Measurements from ENCODE around the gene GDI2. TPM values are rescaled to one million over a fixed set of nuclear protein-coding genes. Genes with fewer than 3 reads are reported as not detected.

The GDI2 gene
- total and polyA plus RNA-seq, 2 of the 13 experiments (the other 11 are each of a cell fraction or from before 2014, with no cell fraction given): 153 to 477 TPM

GRCh38 chr10:5812283-5813090 lies 747 bp downstream of the GDI2 start (continued):
- TF ChIP-seq NR2C2 (CRISPR knock-in tag; IDR thresholded peaks at IDR 0.05; ENCODE audit: borderline replicate concordance): no peak
- no peak for TF ChIP-seq PAWR (CRISPR knock-in tag; IDR thresholded peaks at IDR 0.05; ENCODE audit: borderline replicate concordance)
- 0 out of 2 replicates have a peak, but pooled peaks have one; percentile 33 for TF ChIP-seq GFI1 (CRISPR knock-in tag; IDR thresholded peaks at IDR 0.05; ENCODE audit: borderline replicate concordance)
- TF ChIP-seq ZNF674 (CRISPR knock-in tag; IDR thresholded peaks at IDR 0.05; ENCODE audit: low read depth): peak; percentile 10; the same call in 1 of the 2 replicates
- no peak for TF ChIP-seq ZNF205 (CRISPR knock-in tag; IDR thresholded peaks at IDR 0.05)
- TF ChIP-seq, protein P1, sequence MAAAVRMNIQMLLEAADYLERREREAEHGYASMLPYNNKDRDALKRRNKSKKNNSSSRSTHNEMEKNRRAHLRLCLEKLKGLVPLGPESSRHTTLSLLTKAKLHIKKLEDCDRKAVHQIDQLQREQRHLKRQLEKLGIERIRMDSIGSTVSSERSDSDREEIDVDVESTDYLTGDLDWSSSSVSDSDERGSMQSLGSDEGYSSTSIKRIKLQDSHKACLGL (CRISPR knock-in tag; IDR thresholded peaks at IDR 0.05): 0 out of 2 replicates have a peak, but pooled peaks have one; percentile 40
- peak; percentile 37 for TF ChIP-seq XRCC5 (optimal IDR thresholded peaks at IDR 0.05; ENCODE audit: low read length)
- no peak for TF ChIP-seq NCOR1 (IDR thresholded peaks at IDR 0.05; ENCODE audit: borderline replicate concordance, low read length)
- TF ChIP-seq TOE1 (CRISPR knock-in tag; IDR thresholded peaks at IDR 0.05): no peak
- TF ChIP-seq RBM22 (optimal IDR thresholded peaks at IDR 0.05; ENCODE audit: low read length): no peak
- TF ChIP-seq ZNF275 (CRISPR knock-in tag; IDR thresholded peaks at IDR 0.05; ENCODE audit: borderline replicate concordance): 0 out of 2 replicates have a peak, but pooled peaks have one; percentile 2
- TF ChIP-seq, protein P2, sequence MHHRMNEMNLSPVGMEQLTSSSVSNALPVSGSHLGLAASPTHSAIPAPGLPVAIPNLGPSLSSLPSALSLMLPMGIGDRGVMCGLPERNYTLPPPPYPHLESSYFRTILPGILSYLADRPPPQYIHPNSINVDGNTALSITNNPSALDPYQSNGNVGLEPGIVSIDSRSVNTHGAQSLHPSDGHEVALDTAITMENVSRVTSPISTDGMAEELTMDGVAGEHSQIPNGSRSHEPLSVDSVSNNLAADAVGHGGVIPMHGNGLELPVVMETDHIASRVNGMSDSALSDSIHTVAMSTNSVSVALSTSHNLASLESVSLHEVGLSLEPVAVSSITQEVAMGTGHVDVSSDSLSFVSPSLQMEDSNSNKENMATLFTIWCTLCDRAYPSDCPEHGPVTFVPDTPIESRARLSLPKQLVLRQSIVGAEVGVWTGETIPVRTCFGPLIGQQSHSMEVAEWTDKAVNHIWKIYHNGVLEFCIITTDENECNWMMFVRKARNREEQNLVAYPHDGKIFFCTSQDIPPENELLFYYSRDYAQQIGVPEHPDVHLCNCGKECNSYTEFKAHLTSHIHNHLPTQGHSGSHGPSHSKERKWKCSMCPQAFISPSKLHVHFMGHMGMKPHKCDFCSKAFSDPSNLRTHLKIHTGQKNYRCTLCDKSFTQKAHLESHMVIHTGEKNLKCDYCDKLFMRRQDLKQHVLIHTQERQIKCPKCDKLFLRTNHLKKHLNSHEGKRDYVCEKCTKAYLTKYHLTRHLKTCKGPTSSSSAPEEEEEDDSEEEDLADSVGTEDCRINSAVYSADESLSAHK (CRISPR knock-in tag; IDR thresholded peaks at IDR 0.05; ENCODE audit: borderline replicate concordance): no peak
- TF ChIP-seq ZNF350 (CRISPR knock-in tag; IDR thresholded peaks at IDR 0.05; ENCODE audit: borderline replicate concordance, low read depth): no peak
- TF ChIP-seq PBX3 (CRISPR knock-in tag; IDR thresholded peaks at IDR 0.05; ENCODE audit: borderline replicate concordance): no peak
- peak; percentile 56 for TF ChIP-seq PHF8 (CRISPR knock-in tag; IDR thresholded peaks at IDR 0.05)
- 0 out of 2 replicates have a peak, but pooled peaks have one; percentile 21 for TF ChIP-seq ZNF263 (CRISPR knock-in tag; IDR thresholded peaks at IDR 0.05)
- TF ChIP-seq ZFX (CRISPR knock-in tag; IDR thresholded peaks at IDR 0.05; ENCODE audit: low read depth): peak; percentile 66; the same call in 1 of the 2 replicates
- peak; percentile 48; the same call in 1 of the 2 replicates for TF ChIP-seq ZNF441 (CRISPR knock-in tag; IDR thresholded peaks at IDR 0.05; ENCODE audit: borderline replicate concordance)
- no peak for TF ChIP-seq ZNF10 (CRISPR knock-in tag; IDR thresholded peaks at IDR 0.05; ENCODE audit: borderline replicate concordance, low read depth)
- TF ChIP-seq AGO1 (IDR thresholded peaks at IDR 0.05; ENCODE audit: low read depth, low read length, poor library complexity, severe bottlenecking): peak; percentile 54
- TF ChIP-seq CAMTA2 (CRISPR knock-in tag; IDR thresholded peaks at IDR 0.05; ENCODE audit: borderline replicate concordance): no peak
